GM19372 (cell line): ENCODE data around the gene COMMD10.
A peak's percentile ranks its signal among the peaks of the same experiment; 100 is the strongest.

Experiments
- ATAC-seq: cut with Tn5 transposase; IDR thresholded peaks from one replicate; pipeline ENCODE4 v1.9.1; 2021; ENCODE audit warnings: mild to moderate bottlenecking, low read depth, moderate library complexity; ENCODE audit not compliant: unreplicated experiment

Gene COMMD10

DNA sequence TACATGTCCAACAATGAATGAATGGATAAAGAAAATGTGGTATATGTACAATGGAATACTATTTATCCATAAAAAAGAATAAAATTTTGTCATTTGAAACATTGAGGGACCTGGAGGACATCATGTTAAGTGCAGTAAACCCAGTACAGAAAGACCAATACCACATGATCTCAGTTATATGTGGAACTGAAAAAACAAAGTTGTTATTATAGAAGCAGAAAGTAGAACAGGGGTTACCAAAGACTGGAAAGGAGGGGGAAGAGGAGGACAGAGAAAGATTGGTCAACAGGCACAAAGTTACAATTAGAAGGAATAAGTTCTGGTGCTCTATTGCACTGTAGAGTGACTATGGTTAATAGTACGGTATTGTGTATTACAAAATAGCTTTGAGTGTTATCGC, 256.0 kb downstream of the COMMD10 start:
- peak; percentile 77 for ATAC-seq
